MCF 10A (cell line): ENCODE results near the gene ADAM29. TPM values are rescaled to one million over a fixed set of nuclear protein-coding genes. Genes with fewer than 3 reads are reported as not detected.

Source experiments
- BruUV-seq: library from RNA; stranded (reverse); fragments of 400-500 nt; replicated peaks from 2 replicates; lab custom pipeline; 2021; lab: Mats Ljungman, UMichigan
- CTCF ChIA-PET: fragments of 300-600 bp; sonication (Branson Sonifier 250); formaldehyde crosslinking; extraction: SDS; loops from one replicate; lab custom pipeline; 2021; ENCODE audit warnings: antibody characterized with exemption, inconsistent platforms; lab: Yijun Ruan, JAX
- POLR2A ChIA-PET: fragments of 300-600, 350-650 bp; sonication (Branson Sonifier 250); formaldehyde crosslinking; extraction: SDS; loops from one replicate; lab custom pipeline; 2020; ENCODE audit warnings: antibody characterized with exemption, inconsistent platforms; lab: Yijun Ruan, JAX
- DNase-seq: peaks from one replicate; pipeline ENCODE4 v3.0.0-alpha.2; 2018; ENCODE audit not compliant: unreplicated experiment
- H3K27ac Mint-ChIP-seq: one replicate; pipeline ENCODE4 v1.8.0; 2022; ENCODE audit warnings: mild to moderate bottlenecking, low read depth, mixed read lengths; ENCODE audit not compliant: unreplicated experiment
- H3K27me3 Mint-ChIP-seq: one replicate; pipeline ENCODE4 v1.8.0; 2022; ENCODE audit warnings: mixed read lengths; ENCODE audit not compliant: insufficient read depth, unreplicated experiment
- H3K36me3 Mint-ChIP-seq: one replicate; pipeline ENCODE4 v1.8.0; 2022; ENCODE audit warnings: mild to moderate bottlenecking, moderate library complexity, mixed read lengths; ENCODE audit not compliant: insufficient read depth, unreplicated experiment
- H3K4me1 Mint-ChIP-seq: one replicate; pipeline ENCODE4 v1.8.0; 2022; ENCODE audit warnings: mixed read lengths; ENCODE audit not compliant: insufficient read depth, unreplicated experiment
- H3K4me3 Mint-ChIP-seq: one replicate; pipeline ENCODE4 v1.8.0; 2022; ENCODE audit warnings: mild to moderate bottlenecking, moderate library complexity, mixed read lengths; ENCODE audit not compliant: unreplicated experiment
- H3K9me3 Mint-ChIP-seq: one replicate; pipeline ENCODE4 v1.8.0; 2022; ENCODE audit warnings: mixed read lengths; ENCODE audit not compliant: unreplicated experiment
- CTCF ChIP-seq: fragments of 200-600 bp; IDR thresholded peaks from one replicate; pipeline ENCODE4 v1.8.0; 2022; ENCODE audit warnings: antibody characterized with exemption, mild to moderate bottlenecking; ENCODE audit not compliant: unreplicated experiment
- intact Hi-C: fragments of 100-400 bp; cut with micrococcal nuclease; formaldehyde crosslinking; loops from 2 replicates; pipeline ENCODE4 v1.14.1; 2022
- total RNA-seq: library from RNA; stranded (reverse); gene quantifications from 2 replicates; pipeline ENCODE4 v1.2.3, GENCODE V29; 2022

Gene ADAM29
- total RNA-seq, 1 experiment from 2014 or later, result not detected

- ChIA-PET POLR2A (no interaction called here), CTCF (no interaction called here)
- Mint-ChIP-seq H3K36me3 (no peaks in the 10 kb centered on the region), H3K9me3 (no peaks in the 10 kb centered on the region), H3K27me3 (no peaks in the 10 kb centered on the region), H3K4me3 (no peak overlapping the region), H3K4me1 (no peaks in the 10 kb centered on the region), H3K27ac (no peak overlapping the region)
- DNase-seq, result no peak
- BruUV-seq, result no TSS peak
- no peak for TF ChIP-seq CTCF
- intact Hi-C loops, result no loop called here
Measured at GRCh38 chr4:174940002-174940401, 21.8 kb downstream of the ADAM29 start.

GRCh38 chr4:174946246-174946645 is 28.1 kb downstream of the ADAM29 start:
- no TSS peak for BruUV-seq
- H3K27ac Mint-ChIP-seq, result no peak overlapping the region

GRCh38 chr4:174948826-174949225 is 30.7 kb downstream of the ADAM29 start:
- no peak overlapping the region for H3K4me3 Mint-ChIP-seq
- no peaks in the 10 kb centered on the region for H3K27me3 Mint-ChIP-seq
- no peak overlapping the region for H3K27ac Mint-ChIP-seq
- H3K4me1 Mint-ChIP-seq, result no peaks in the 10 kb centered on the region
- no peak for DNase-seq
- no peaks in the 10 kb centered on the region for H3K36me3 Mint-ChIP-seq
- H3K9me3 Mint-ChIP-seq, result peaks cover 7% of the 10 kb centered on the region
- POLR2A ChIA-PET, result no interaction called here
- BruUV-seq, result no TSS peak
- intact Hi-C loops, result no loop called here
- no peak for TF ChIP-seq CTCF
- CTCF ChIA-PET, result no interaction called here

More at GRCh38 chr4:174946246-174946645, 28.1 kb downstream of the ADAM29 start:
- intact Hi-C loops, result no loop called here
- Mint-ChIP-seq H3K27me3 (no peaks in the 10 kb centered on the region), H3K4me1 (no peaks in the 10 kb centered on the region), H3K36me3 (no peaks in the 10 kb centered on the region), H3K4me3 (no peak overlapping the region), H3K9me3 (peaks cover 7% of the 10 kb centered on the region)
- CTCF ChIA-PET, result no interaction called here
- POLR2A ChIA-PET, result no interaction called here
- DNase-seq, result no peak
- TF ChIP-seq CTCF, result no peak

GRCh38 chr4:174972911-174973310 is 54.8 kb downstream of the ADAM29 start:
- POLR2A ChIA-PET, result interaction anchor here (0.6 kb wide), 1 partner anchor 327 kb away, joined by 3 read pairs; no protein-coding TSS in a partner anchor
- CTCF ChIA-PET, result interaction anchor here (0.6 kb wide), 2 partner anchors 622 to 919 kb away, joined by 3 read pairs; no protein-coding TSS in a partner anchor
- Mint-ChIP-seq H3K36me3 (no peaks in the 10 kb centered on the region), H3K4me1 (no peaks in the 10 kb centered on the region), H3K27ac (no peak overlapping the region), H3K27me3 (no peaks in the 10 kb centered on the region), H3K4me3 (no peak overlapping the region), H3K9me3 (no peaks in the 10 kb centered on the region)
- intact Hi-C loops, result no loop called here
- TF ChIP-seq CTCF, result no peak
- BruUV-seq, result no TSS peak
- no peak for DNase-seq
